ENCODE data around the gene ACTRT2. TPM values are rescaled to one million over a fixed set of nuclear protein-coding genes. Genes with fewer than 3 reads are reported as not detected.

The ACTRT2 gene
- polyA plus RNA-seq, 1 donor (not counting 4 experiments of a cell fraction or from before 2014, with no cell fraction given), result not detected

- H3K9me1 ChIP-seq (ENCODE audit: control insufficient read depth, extremely low read depth, insufficient read depth, low read length), result no peaks in the 10 kb centered on the region
- no peak overlapping the region for H3K4me2 ChIP-seq (ENCODE audit: control insufficient read depth, extremely low read depth, insufficient read depth, low read depth, low read length)
- H3K4me3 ChIP-seq (ENCODE audit: control insufficient read depth in 2 of 3, extremely low read depth in 1 of 3, insufficient read depth in 2 of 3, low read depth in 1 of 3, low read length in 3 of 3), result no peak overlapping the region
- TF ChIP-seq CTCF (optimal IDR thresholded peaks at IDR 0.05 in 1 of 3, IDR thresholded peaks at IDR 0.05 in 1 of 3, conservative IDR thresholded peaks at IDR 0.05 in 1 of 3; ENCODE audit: extremely low read depth in 1 of 3, insufficient read depth in 2 of 3, low read length in 3 of 3), result no peak
- no peak for TF ChIP-seq EZH2 (IDR thresholded peaks at IDR 0.05; ENCODE audit: low read length)
- FAIRE-seq (no peak), DNase-seq (ENCODE audit: low read depth, low spot score) (no peak)
- dilution Hi-C loops (cut with MboI; ENCODE audit: extremely low pct_ligation_motif_present, low sequenced_read_pairs), result no loop called here
- peaks cover 17% of the 10 kb centered on the region for H3K9me3 ChIP-seq (ENCODE audit: control insufficient read depth, low read depth, low read length)
- H3K27me3 ChIP-seq (ENCODE audit: control insufficient read depth, extremely low read depth, insufficient read depth, low read length), result no peaks in the 10 kb centered on the region
- no peaks in the 10 kb centered on the region for H3K4me1 ChIP-seq (ENCODE audit: control insufficient read depth, extremely low read depth, insufficient read depth, low read length)
- no peak overlapping the region for H3K27ac ChIP-seq (ENCODE audit: control insufficient read depth, insufficient read depth, low read length)
- no peak overlapping the region for H2AFZ ChIP-seq (ENCODE audit: control insufficient read depth, low read length)
- no peak overlapping the region for H3K9ac ChIP-seq (ENCODE audit: control insufficient read depth, extremely low read depth, insufficient read depth, low read length)
- no peaks in the 10 kb centered on the region for H3K79me2 ChIP-seq (ENCODE audit: control insufficient read depth, insufficient read depth, low read length)
- no peaks in the 10 kb centered on the region for H4K20me1 ChIP-seq (ENCODE audit: control insufficient read depth, extremely low read depth, insufficient read depth, low read length)
- H3K36me3 ChIP-seq (ENCODE audit: control insufficient read depth in 2 of 2, extremely low read depth in 1 of 2, insufficient read depth in 2 of 2, low read length in 2 of 2), result no peaks in the 10 kb centered on the region
Measured at GRCh38 chr1:3018051-3018471, 3.2 kb upstream of the ACTRT2 start.

DNA sequence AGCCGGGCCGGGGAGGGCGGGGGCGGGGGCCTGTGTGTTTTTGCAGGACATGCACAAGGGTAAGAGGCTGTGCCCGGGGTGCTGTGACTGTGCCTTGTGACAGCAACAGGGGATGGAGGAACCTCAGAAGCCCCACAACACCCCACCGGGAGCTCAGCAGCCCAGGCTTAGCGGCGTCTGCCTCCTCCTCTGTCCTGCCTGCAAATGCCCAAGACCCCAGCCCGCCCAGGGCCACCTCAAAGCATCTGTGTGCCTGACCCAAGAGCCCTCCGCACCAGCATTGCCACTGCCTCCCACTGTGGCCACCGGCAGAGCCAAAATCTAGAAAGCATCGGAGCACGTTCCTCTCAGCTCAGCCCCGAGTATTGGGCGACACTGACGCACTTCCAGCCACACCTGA is 2.7 kb upstream of the ACTRT2 start:
- no peaks in the 10 kb centered on the region for H3K79me2 ChIP-seq (ENCODE audit: control insufficient read depth, insufficient read depth, low read length)
- no peaks in the 10 kb centered on the region for H3K36me3 ChIP-seq (ENCODE audit: control insufficient read depth in 2 of 2, extremely low read depth in 1 of 2, insufficient read depth in 2 of 2, low read length in 2 of 2)
- H3K4me3 ChIP-seq (ENCODE audit: control insufficient read depth in 2 of 3, extremely low read depth in 1 of 3, insufficient read depth in 2 of 3, low read depth in 1 of 3, low read length in 3 of 3), result no peak overlapping the region

More for the DNA sequence above, 2.7 kb upstream of the ACTRT2 start:
- TF ChIP-seq CTCF (optimal IDR thresholded peaks at IDR 0.05 in 1 of 3, IDR thresholded peaks at IDR 0.05 in 1 of 3, conservative IDR thresholded peaks at IDR 0.05 in 1 of 3; ENCODE audit: extremely low read depth in 1 of 3, insufficient read depth in 2 of 3, low read length in 3 of 3) (no peak), EZH2 (IDR thresholded peaks at IDR 0.05; ENCODE audit: low read length) (no peak)
- H3K4me2 ChIP-seq (ENCODE audit: control insufficient read depth, extremely low read depth, insufficient read depth, low read depth, low read length), result no peak overlapping the region
- no peak overlapping the region for H2AFZ ChIP-seq (ENCODE audit: control insufficient read depth, low read length)
- no peak overlapping the region for H3K9ac ChIP-seq (ENCODE audit: control insufficient read depth, extremely low read depth, insufficient read depth, low read length)
- DNase-seq (ENCODE audit: low read depth, low spot score) (no peak), FAIRE-seq (no peak)
- H3K27ac ChIP-seq (ENCODE audit: control insufficient read depth, insufficient read depth, low read length), result no peak overlapping the region
- peaks cover 17% of the 10 kb centered on the region for H3K9me3 ChIP-seq (ENCODE audit: control insufficient read depth, low read depth, low read length)
- no peaks in the 10 kb centered on the region for H4K20me1 ChIP-seq (ENCODE audit: control insufficient read depth, extremely low read depth, insufficient read depth, low read length)
- no peaks in the 10 kb centered on the region for H3K9me1 ChIP-seq (ENCODE audit: control insufficient read depth, extremely low read depth, insufficient read depth, low read length)
- no peaks in the 10 kb centered on the region for H3K4me1 ChIP-seq (ENCODE audit: control insufficient read depth, extremely low read depth, insufficient read depth, low read length)
- dilution Hi-C loops (cut with MboI; ENCODE audit: extremely low pct_ligation_motif_present, low sequenced_read_pairs), result no loop called here
- H3K27me3 ChIP-seq (ENCODE audit: control insufficient read depth, extremely low read depth, insufficient read depth, low read length), result no peaks in the 10 kb centered on the region
